A549 (cell line): ENCODE data around the gene KCNQ1. TPM values are rescaled to one million over a fixed set of nuclear protein-coding genes. Genes with fewer than 3 reads are reported as not detected.

Source experiments
- ATAC-seq, 2 experiments: fragments of 200-7000 bp in 1 of 2; fragments of >200 bp in 1 of 2; cut with Nextera tagmentation in 1 of 2; cut with Tn5 transposase in 1 of 2; 3 replicates each; pipeline versions ENCODE4 v1.8.0 to v1.9.1; 2018 to 2020; ENCODE audit warnings: mild to moderate bottlenecking in 1 of 2, moderate library complexity in 1 of 2
- CTCF ChIA-PET: fragments of 300-600 bp; sonication (Branson Sonifier 250); formaldehyde crosslinking; extraction: SDS; loops from one replicate; lab custom pipeline; 2021; ENCODE audit warnings: antibody characterized with exemption, inconsistent platforms; lab: Yijun Ruan, JAX
- POLR2A ChIA-PET: fragments of 350-600 bp; formaldehyde crosslinking; extraction: SDS; loops from one replicate; lab custom pipeline; 2021; ENCODE audit warnings: antibody characterized with exemption, inconsistent platforms; lab: Yijun Ruan, JAX
- DNase-seq, 2 experiments: peaks; one replicate each; pipeline versions ENCODE4 v3.0.0 to v3.0.0-alpha.2; 2011 to 2016; ENCODE audit warnings: low read depth in 1 of 2, low spot score in 1 of 2
- FAIRE-seq: peaks from 2 replicates; lab custom pipeline; 2011; peaks lifted over from hg19 to GRCh38; lab: Jason Lieb, UNC
- H3K27ac ChIP-seq, 2 experiments: fragments of >200 bp; sonication (Bioruptor Twin); formaldehyde crosslinking; 3 replicates each; pipeline ENCODE4 v1.5.1; 2016 to 2017
- H3K4me1 ChIP-seq: fragments of >200 bp; sonication (Bioruptor Twin); formaldehyde crosslinking; 3 replicates; pipeline ENCODE4 v1.6.1; 2016
- H3K4me2 ChIP-seq: fragments of >200 bp; sonication (Bioruptor Twin); formaldehyde crosslinking; 3 replicates; pipeline ENCODE4 v1.6.1; 2016
- H3K4me3 ChIP-seq: fragments of >200 bp; sonication (Bioruptor Twin); formaldehyde crosslinking; 3 replicates; pipeline ENCODE4 v1.5.1; 2016
- H3K9me3 ChIP-seq: fragments of >200 bp; sonication (Bioruptor Twin); formaldehyde crosslinking; 3 replicates; pipeline ENCODE4 v1.6.1; 2016
- CBX2 ChIP-seq: fragments of 200-600 bp; sonication (generic); IDR thresholded peaks from 2 replicates; pipeline ENCODE4 v1.6.1; 2016; ENCODE audit warnings: low read depth, mild to moderate bottlenecking, borderline replicate concordance
- CBX8 ChIP-seq: fragments of 200-600 bp; sonication (generic); IDR thresholded peaks from 2 replicates; pipeline ENCODE4 v1.6.1; 2016
- E2F6 ChIP-seq: IDR thresholded peaks from 2 replicates; pipeline ENCODE4 v1.6.1; 2012; ENCODE audit warnings: low read depth, borderline replicate concordance
- EHMT2 ChIP-seq: fragments of 200-600 bp; sonication (generic); IDR thresholded peaks from 2 replicates; pipeline ENCODE4 v1.6.1; 2016; ENCODE audit warnings: antibody characterized with exemption, low read depth, mild to moderate bottlenecking, moderate library complexity
- ESRRA ChIP-seq: fragments of 150-350 bp; IDR thresholded peaks from 2 replicates; pipeline ENCODE4 v1.6.1; 2014; ENCODE audit warnings: mild to moderate bottlenecking, low read length, borderline replicate concordance
- GATA3 ChIP-seq: IDR thresholded peaks from 2 replicates; pipeline ENCODE4 v1.6.1; 2012; ENCODE audit warnings: borderline replicate concordance
- HDAC2 ChIP-seq: fragments of 200-600 bp; sonication (generic); IDR thresholded peaks from 2 replicates; pipeline ENCODE4 v1.6.1; 2016
- HEYL ChIP-seq: fragments of 250-450 bp; sonication (Bioruptor Pico); IDR thresholded peaks from 2 replicates; pipeline ENCODE4 v1.8.0; 2021; ENCODE audit warnings: mild to moderate bottlenecking, moderate library complexity
- HMGXB4 ChIP-seq: fragments of 250-450 bp; sonication (Bioruptor Pico); IDR thresholded peaks from 2 replicates; pipeline ENCODE4 v1.5.0; 2021; ENCODE audit warnings: mild to moderate bottlenecking, moderate library complexity, borderline replicate concordance
- HOXB13 ChIP-seq: fragments of 250-450 bp; sonication (Bioruptor Pico); IDR thresholded peaks from 2 replicates; pipeline ENCODE4 v1.5.0; 2020; ENCODE audit warnings: low read depth, mild to moderate bottlenecking, moderate library complexity
- HOXB5 ChIP-seq: fragments of 250-450 bp; sonication (Bioruptor Pico); IDR thresholded peaks from 2 replicates; pipeline ENCODE4 v1.5.0; 2020; ENCODE audit warnings: mild to moderate bottlenecking, moderate library complexity
- JUN ChIP-seq, 2 experiments: fragments of >200 bp; sonication (Bioruptor Twin); formaldehyde crosslinking; IDR thresholded peaks; 2 replicates in 1 of 2; 3 replicates in 1 of 2; pipeline ENCODE4 v1.6.1; 2016 to 2017
- KDM5A ChIP-seq: fragments of 200-600 bp; sonication (generic); IDR thresholded peaks from 2 replicates; pipeline ENCODE4 v1.6.1; 2016; ENCODE audit warnings: antibody characterized with exemption, mild to moderate bottlenecking
- MAFK ChIP-seq: fragments of 450-650 bp; IDR thresholded peaks from 2 replicates; pipeline ENCODE4 v1.6.1; 2014; ENCODE audit not compliant: partially characterized antibody
- MAZ ChIP-seq: fragments of 150-350 bp; IDR thresholded peaks from 2 replicates; pipeline ENCODE4 v1.6.1; 2014; ENCODE audit warnings: antibody characterized with exemption, low read depth, low read length, borderline replicate concordance
- NFE2L2 ChIP-seq: fragments of 150-350 bp; conservative IDR thresholded peaks from 2 replicates; pipeline ENCODE4 v1.6.1; 2014; ENCODE audit warnings: low read length
- NPAS2 ChIP-seq: fragments of 250-450 bp; sonication (Bioruptor Pico); IDR thresholded peaks from 2 replicates; pipeline ENCODE4 v1.8.0; 2022; ENCODE audit warnings: mild to moderate bottlenecking, moderate library complexity, borderline replicate concordance
- NR3C1 ChIP-seq: fragments of >200 bp; sonication (Bioruptor Twin); formaldehyde crosslinking; IDR thresholded peaks from 3 replicates; pipeline ENCODE4 v1.6.1; 2017
- PBX3 ChIP-seq: IDR thresholded peaks from 2 replicates; pipeline ENCODE4 v1.6.1; 2012
- POLR2A ChIP-seq: IDR thresholded peaks from 2 replicates; pipeline ENCODE4 v1.6.1; 2012; ENCODE audit warnings: mild to moderate bottlenecking, low read length
- POLR2AphosphoS2 ChIP-seq: conservative IDR thresholded peaks from 2 replicates; pipeline ENCODE4 v1.6.1; 2012; ENCODE audit warnings: low read length, improper control_type of control experiment, inconsistent platforms
- REST ChIP-seq: fragments of 200-600 bp; sonication (generic); IDR thresholded peaks from 2 replicates; pipeline ENCODE4 v1.6.1; 2016; ENCODE audit warnings: antibody characterized with exemption, mild to moderate bottlenecking, moderate library complexity
- RFX5 ChIP-seq: fragments of 450-650 bp; IDR thresholded peaks from 2 replicates; pipeline ENCODE4 v1.7.1; 2014; ENCODE audit warnings: antibody characterized with exemption, mild to moderate bottlenecking, moderate library complexity
- RNF2 ChIP-seq: fragments of 200-600 bp; sonication (generic); IDR thresholded peaks from 2 replicates; pipeline ENCODE4 v1.6.1; 2016; ENCODE audit warnings: low read depth, mild to moderate bottlenecking, antibody characterized with exemption, moderate library complexity, borderline replicate concordance
- SMC3 ChIP-seq: fragments of >200 bp; sonication (Bioruptor Twin); formaldehyde crosslinking; IDR thresholded peaks from 3 replicates; pipeline ENCODE4 v1.6.1; 2018; ENCODE audit warnings: inconsistent platforms
- TFCP2L1 ChIP-seq: fragments of 250-450 bp; sonication (Bioruptor Pico); IDR thresholded peaks from 2 replicates; pipeline ENCODE4 v1.5.0; 2021; ENCODE audit warnings: mild to moderate bottlenecking
- TP53 ChIP-seq: fragments of 250-450 bp; sonication (Bioruptor Pico); IDR thresholded peaks from 2 replicates; pipeline ENCODE4 v1.5.0; 2021; ENCODE audit warnings: mild to moderate bottlenecking, moderate library complexity
- ZC3H11A ChIP-seq: fragments of 450-650 bp; IDR thresholded peaks from 2 replicates; pipeline ENCODE4 v1.6.1; 2014; ENCODE audit warnings: antibody characterized with exemption, mild to moderate bottlenecking
- ZNF302 ChIP-seq: fragments of 250-450 bp; sonication (Bioruptor Pico); IDR thresholded peaks from 2 replicates; pipeline ENCODE4 v1.9.0; 2021; ENCODE audit warnings: inconsistent platforms, mild to moderate bottlenecking, moderate library complexity
- ZSCAN20 ChIP-seq: fragments of 250-450 bp; sonication (Bioruptor Pico); IDR thresholded peaks from 2 replicates; pipeline ENCODE4 v1.8.0; 2022; ENCODE audit warnings: mild to moderate bottlenecking, moderate library complexity
- WGBS: methylation state at CpG from one replicate; pipeline ENCODE4 v1.1.6; 2017; ENCODE audit errors: missing lambda C conversion rate; 5-methylcytosine and 5-hydroxymethylcytosine counted together
- polyA plus RNA-seq, 4 experiments: library from polyadenylated mRNA; depleted of rRNA in 3 of 4; stranded (reverse); fragments of >200 nt; fragmentation: RNase III in 1 of 4; extraction: RNeasy Plus Mini Kit Qiagen cat#74134 plus additional on column Dnase treatment in 1 of 4; gene quantifications; 2 replicates in 3 of 4; 3 replicates in 1 of 4; pipeline ENCODE4 v1.2.3, GENCODE V29; 2011 to 2017

KCNQ1 gene
- polyA plus RNA-seq, 2 of the 4 experiments (the other 2 are of a cell fraction) = 0.14 to 0.17 TPM

- Histone ChIP-seq H3K4me2 (no peak overlapping the region), H3K4me3 (no peak overlapping the region), H3K27ac (no peak overlapping the region), H3K4me1 (no peaks in the 10 kb centered on the region), H3K9me3 (no peaks in the 10 kb centered on the region)
- ChIA-PET POLR2A (no interaction called here), CTCF (no interaction called here)
- 28% methylated on average over 7 of the region's 8 CpGs for WGBS
- no peak for ATAC-seq
- TF ChIP-seq HOXB13 (no peak), RFX5 (no peak), PBX3 (no peak), KDM5A (no peak), ESRRA (no peak), CBX8 (no peak), NR3C1 (no peak), HMGXB4 (no peak), NPAS2 (CRISPR knock-in tag) (no peak), MAFK (no peak), JUN (IDR thresholded peaks at IDR 0.05) (no peak), HDAC2 (no peak), GATA3 (no peak), POLR2A (no peak), TP53 (no peak), MAZ (no peak), POLR2AphosphoS2 (no peak), CBX2 (no peak), E2F6 (no peak), ZNF302 (no peak)
- DNase-seq = no peak
- no peak for FAIRE-seq
Observed at GRCh38 chr11:2472428-2473186, 27.8 kb downstream of the KCNQ1 start.

- ChIA-PET CTCF (interaction anchor here (0.5 kb wide), 1 partner anchor 173 kb away, joined by 3 read pairs; no protein-coding TSS in a partner anchor), POLR2A (no interaction called here)
- H3K4me2 ChIP-seq = no peak overlapping the region
- 0 out of 3 replicates have a peak, but pooled peaks cover 7% of the 10 kb centered on the region for H3K9me3 ChIP-seq
- DNase-seq = no peak
- ATAC-seq = no peak
- no peak for FAIRE-seq
- no peak overlapping the region for H3K4me3 ChIP-seq
- no peak overlapping the region for H3K27ac ChIP-seq
- 73% methylated on average over 18 of the region's 27 CpGs for WGBS
- no peaks in the 10 kb centered on the region for H3K4me1 ChIP-seq
- TF ChIP-seq TFCP2L1 (CRISPR knock-in tag) (no peak), MAZ (no peak), HMGXB4 (no peak), EHMT2 (no peak), NFE2L2 (no peak), ZSCAN20 (no peak), RNF2 (no peak), REST (no peak), HOXB5 (CRISPR knock-in tag) (no peak), HEYL (no peak), SMC3 (no peak), POLR2A (no peak), ZC3H11A (no peak)
Observed at GRCh38 chr11:2473361-2474058, 28.7 kb downstream of the KCNQ1 start.
